HCT116 (cell line): Measurements from ENCODE around the gene OR4K14. TPM values are rescaled to one million over a fixed set of nuclear protein-coding genes. Genes with fewer than 3 reads are reported as not detected.

Experiments
- ATAC-seq: fragments of 200-7000 bp; cut with Tn5 transposase; 2 replicates; pipeline ENCODE4 v1.9.1; 2020; ENCODE audit warnings: mild to moderate bottlenecking, moderate library complexity
- BruUV-seq: library from RNA; stranded (reverse); fragments of 400-500 nt; replicated peaks from 2 replicates; lab custom pipeline; 2021; lab: Mats Ljungman, UMichigan
- CTCF ChIA-PET: fragments of 300-600 bp; sonication (Branson Sonifier 250); formaldehyde crosslinking; loops from one replicate; lab custom pipeline; 2021; ENCODE audit warnings: antibody characterized with exemption; lab: Charles Lee
- POLR2A ChIA-PET: fragments of 300-600, 350-600 bp; sonication (Branson Sonifier 250); formaldehyde crosslinking; loops from one replicate; lab custom pipeline; 2021; ENCODE audit warnings: antibody characterized with exemption; lab: Charles Lee
- RAD21 ChIA-PET, 2 experiments: fragments of 300-600 bp; sonication (Branson Sonifier 250); formaldehyde crosslinking; loops; one replicate each; lab custom pipeline; 2023; ENCODE audit warnings: low total read pairs in 2 of 2; ENCODE audit not compliant: uncharacterized antibody in 2 of 2, unreplicated experiment in 2 of 2, low non-redundant PET in 1 of 2; lab: Charles Lee
- DNase-seq: peaks from one replicate; pipeline ENCODE4 v3.0.0-alpha.2; 2010; ENCODE audit warnings: low read depth, low spot score
- H2AFZ ChIP-seq: fragments of 200-600 bp; shearing (Covaris generic), sonication (generic); 2 replicates; pipeline ENCODE4 v1.6.1; 2017; ENCODE audit warnings: low read depth, mixed run types, mixed read lengths, antibody characterized with exemption, low read length; ENCODE audit not compliant: poor library complexity, severe bottlenecking
- H3K27ac ChIP-seq: 2 replicates; pipeline ENCODE4 v1.5.1; 2012; ENCODE audit warnings: low read depth, low read length
- H3K27me3 ChIP-seq: fragments of 200-600 bp; sonication (generic); 2 replicates; pipeline ENCODE4 v1.6.1; 2016; ENCODE audit warnings: mixed run types, low read length, mixed read lengths; ENCODE audit not compliant: insufficient read depth
- H3K36me3 ChIP-seq, 2 experiments: fragments of 200-500 bp in 1 of 2; fragments of 200-600 bp in 1 of 2; sonication (Bioruptor generic) in 1 of 2; sonication (generic) in 1 of 2; 2 replicates each; pipeline versions ENCODE4 v1.5.1 to v1.6.1; 2014 to 2016; ENCODE audit warnings: low read length in 2 of 2, inconsistent platforms in 1 of 2, mixed read lengths in 1 of 2, mixed run types in 1 of 2; ENCODE audit not compliant: insufficient read depth in 2 of 2, control insufficient read depth in 1 of 2
- H3K4me1 ChIP-seq, 2 experiments: fragments of 200-600 bp in 1 of 2; sonication (generic) in 1 of 2; 2 replicates each; pipeline versions ENCODE4 v1.5.1 to v1.6.1; 2012 to 2017; ENCODE audit warnings: low read length in 2 of 2, inconsistent platforms in 1 of 2, mild to moderate bottlenecking in 1 of 2, mixed read lengths in 1 of 2, mixed run types in 1 of 2, moderate library complexity in 1 of 2; ENCODE audit not compliant: insufficient read depth in 2 of 2, control insufficient read depth in 1 of 2
- H3K4me2 ChIP-seq: fragments of 200-600 bp; sonication (generic); 2 replicates; pipeline ENCODE4 v1.6.1; 2017; ENCODE audit warnings: mixed run types, low read length, mixed read lengths
- H3K4me3 ChIP-seq, 2 experiments: fragments of 200-600 bp in 1 of 2; sonication (generic) in 1 of 2; replicated peaks in 1 of 2; 2 replicates each; pipeline ENCODE4 v1.5.1; 2011 to 2016; ENCODE audit warnings: low read length in 2 of 2, control low read depth in 1 of 2, low read depth in 1 of 2, mild to moderate bottlenecking in 1 of 2, mixed read lengths in 1 of 2, mixed run types in 1 of 2
- H3K79me2 ChIP-seq: fragments of 200-600 bp; sonication (generic); 2 replicates; pipeline ENCODE4 v1.6.1; 2017; ENCODE audit warnings: mild to moderate bottlenecking, mixed run types, low read length, moderate library complexity, mixed read lengths; ENCODE audit not compliant: insufficient read depth
- H3K9ac ChIP-seq: fragments of 200-600 bp; sonication (generic); 2 replicates; pipeline ENCODE4 v1.6.1; 2016; ENCODE audit warnings: low read length, mixed read lengths
- H3K9me2 ChIP-seq: fragments of 200-600 bp; sonication (generic), shearing (Covaris generic); 2 replicates; pipeline ENCODE4 v1.6.1; 2017; ENCODE audit warnings: mixed run types, mild to moderate bottlenecking, moderate library complexity; ENCODE audit not compliant: insufficient read depth
- H3K9me3 ChIP-seq, 2 experiments: fragments of 200-500 bp in 1 of 2; fragments of 200-600 bp in 1 of 2; sonication (Bioruptor generic) in 1 of 2; sonication (generic) in 1 of 2; 2 replicates each; pipeline ENCODE4 v1.6.1; 2014 to 2017; ENCODE audit warnings: low read length in 2 of 2, mixed read lengths in 2 of 2, inconsistent platforms in 1 of 2, low read depth in 1 of 2, mild to moderate bottlenecking in 1 of 2, mixed run types in 1 of 2, moderate library complexity in 1 of 2; ENCODE audit not compliant: control insufficient read depth in 1 of 2, insufficient read depth in 1 of 2
- H4K20me1 ChIP-seq: fragments of 200-600 bp; sonication (generic), shearing (Covaris generic); 2 replicates; pipeline ENCODE4 v1.6.1; 2017; ENCODE audit warnings: mixed run types, mild to moderate bottlenecking, moderate library complexity; ENCODE audit not compliant: insufficient read depth
- ATF3 ChIP-seq: IDR thresholded peaks from 2 replicates; pipeline ENCODE4 v1.6.1; 2012
- CBX3 ChIP-seq: IDR thresholded peaks from 2 replicates; pipeline ENCODE4 v1.6.1; 2012; ENCODE audit warnings: low read depth
- CEBPB ChIP-seq: IDR thresholded peaks from 2 replicates; pipeline ENCODE4 v1.6.1; 2012; ENCODE audit warnings: low read depth
- EGR1 ChIP-seq: IDR thresholded peaks from 2 replicates; pipeline ENCODE4 v1.6.1; 2012; ENCODE audit warnings: low read depth
- ELF1 ChIP-seq: IDR thresholded peaks from 2 replicates; pipeline ENCODE4 v1.6.1; 2012; ENCODE audit warnings: low read depth, borderline replicate concordance
- EZH2phosphoT487 ChIP-seq: fragments of 200-600 bp; IDR thresholded peaks from 2 replicates; pipeline ENCODE4 v1.6.1; 2018; ENCODE audit warnings: antibody characterized with exemption, borderline replicate concordance
- FOSL1 ChIP-seq: IDR thresholded peaks from 2 replicates; pipeline ENCODE4 v1.6.1; 2012; ENCODE audit warnings: low read depth
- RAD21 ChIP-seq: IDR thresholded peaks from 2 replicates; pipeline ENCODE4 v1.6.1; 2012; ENCODE audit warnings: low read depth, mild to moderate bottlenecking
- SRF ChIP-seq: IDR thresholded peaks from 2 replicates; pipeline ENCODE4 v1.6.1; 2012; ENCODE audit warnings: low read depth
- YY1 ChIP-seq: IDR thresholded peaks from 2 replicates; pipeline ENCODE4 v1.6.1; 2011; ENCODE audit warnings: low read length, low read depth, moderate library complexity, mild to moderate bottlenecking; ENCODE audit not compliant: insufficient replicate concordance; ENCODE audit errors: extremely low read depth
- ZBTB33 ChIP-seq: IDR thresholded peaks from 2 replicates; pipeline ENCODE4 v1.6.1; 2011; ENCODE audit warnings: mild to moderate bottlenecking, low read length, moderate library complexity; ENCODE audit not compliant: insufficient replicate concordance; ENCODE audit errors: extremely low read depth
- intact Hi-C: fragments of 100-400 bp; cut with micrococcal nuclease; formaldehyde crosslinking; loops from 2 replicates; pipeline ENCODE4 v1.10.0; 2022
- total RNA-seq: library from RNA; stranded (reverse); gene quantifications from one replicate; pipeline ENCODE4 v1.2.1, GENCODE V29; 2021; ENCODE audit not compliant: unreplicated experiment
- TF ChIP-seq, protein P1 (sequence below), 3 experiments: fragments of 200-600 bp in 1 of 3; sonication (generic) in 1 of 3; IDR thresholded peaks in 2 of 3; conservative IDR thresholded peaks in 1 of 3; 2 replicates each; pipeline ENCODE4 v1.5.1; 2012 to 2017; ENCODE audit warnings: low read depth in 2 of 3, low read length in 2 of 3, antibody characterized with exemption in 1 of 3, borderline replicate concordance in 1 of 3, control low read depth in 1 of 3, mild to moderate bottlenecking in 1 of 3, mixed read lengths in 1 of 3, mixed run types in 1 of 3, moderate library complexity in 1 of 3; ENCODE audit not compliant: insufficient read depth in 1 of 3

Gene OR4K14
- total RNA-seq, 1 experiment from 2014 or later, result not detected

- TF ChIP-seq ZBTB33, result no peak
- TF ChIP-seq YY1, result no peak
- TF ChIP-seq FOSL1, result no peak
- TF ChIP-seq CEBPB, result no peak
Observed at GRCh38 chr14:20001863-20002262, 17.2 kb downstream of the OR4K14 start, which contains the start of gene OR4Q2 (continued).

- no peak for ATAC-seq
- POLR2A ChIA-PET, result no interaction called here
- no peaks in the 10 kb centered on the region for H3K4me1 ChIP-seq
Observed at GRCh38 chr14:19993438-19993837, 25.7 kb downstream of the OR4K14 start.

More at GRCh38 chr14:19993438-19993837, 25.7 kb downstream of the OR4K14 start:
- Histone ChIP-seq H2AFZ (no peak overlapping the region), H3K27ac (no peak overlapping the region), H4K20me1 (no peaks in the 10 kb centered on the region), H3K36me3 (no peaks in the 10 kb centered on the region), H3K9me3 (peaks cover 0 to 3% of the 10 kb centered on the region in 2 experiments; a peak in 1 of 4 replicates), H3K9me2 (no peaks in the 10 kb centered on the region), H3K4me3 (no peak overlapping the region), H3K27me3 (no peaks in the 10 kb centered on the region), H3K79me2 (no peaks in the 10 kb centered on the region), H3K9ac (no peak overlapping the region), H3K4me2 (no peak overlapping the region)
- no TSS peak for BruUV-seq
- intact Hi-C loops, result no loop called here
- ChIA-PET CTCF (no interaction called here), RAD21 (no interaction called here)
- TF ChIP-seq, protein P1, sequence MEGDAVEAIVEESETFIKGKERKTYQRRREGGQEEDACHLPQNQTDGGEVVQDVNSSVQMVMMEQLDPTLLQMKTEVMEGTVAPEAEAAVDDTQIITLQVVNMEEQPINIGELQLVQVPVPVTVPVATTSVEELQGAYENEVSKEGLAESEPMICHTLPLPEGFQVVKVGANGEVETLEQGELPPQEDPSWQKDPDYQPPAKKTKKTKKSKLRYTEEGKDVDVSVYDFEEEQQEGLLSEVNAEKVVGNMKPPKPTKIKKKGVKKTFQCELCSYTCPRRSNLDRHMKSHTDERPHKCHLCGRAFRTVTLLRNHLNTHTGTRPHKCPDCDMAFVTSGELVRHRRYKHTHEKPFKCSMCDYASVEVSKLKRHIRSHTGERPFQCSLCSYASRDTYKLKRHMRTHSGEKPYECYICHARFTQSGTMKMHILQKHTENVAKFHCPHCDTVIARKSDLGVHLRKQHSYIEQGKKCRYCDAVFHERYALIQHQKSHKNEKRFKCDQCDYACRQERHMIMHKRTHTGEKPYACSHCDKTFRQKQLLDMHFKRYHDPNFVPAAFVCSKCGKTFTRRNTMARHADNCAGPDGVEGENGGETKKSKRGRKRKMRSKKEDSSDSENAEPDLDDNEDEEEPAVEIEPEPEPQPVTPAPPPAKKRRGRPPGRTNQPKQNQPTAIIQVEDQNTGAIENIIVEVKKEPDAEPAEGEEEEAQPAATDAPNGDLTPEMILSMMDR (IDR thresholded peaks at IDR 0.05 in 2 of 3, conservative IDR thresholded peaks at IDR 0.05 in 1 of 3; ENCODE audit: borderline replicate concordance in 1 of 3, insufficient read depth in 1 of 3, low read depth in 2 of 3, low read length in 2 of 3), result no peak
- TF ChIP-seq ZBTB33 (no peak), CEBPB (no peak), CBX3 (no peak), ATF3 (no peak), ELF1 (no peak), EGR1 (no peak), SRF (no peak), RAD21 (no peak), EZH2phosphoT487 (no peak)
- no peak for DNase-seq
